Measurements from ENCODE around the gene MRPL23.

The MRPL23 gene

DNA sequence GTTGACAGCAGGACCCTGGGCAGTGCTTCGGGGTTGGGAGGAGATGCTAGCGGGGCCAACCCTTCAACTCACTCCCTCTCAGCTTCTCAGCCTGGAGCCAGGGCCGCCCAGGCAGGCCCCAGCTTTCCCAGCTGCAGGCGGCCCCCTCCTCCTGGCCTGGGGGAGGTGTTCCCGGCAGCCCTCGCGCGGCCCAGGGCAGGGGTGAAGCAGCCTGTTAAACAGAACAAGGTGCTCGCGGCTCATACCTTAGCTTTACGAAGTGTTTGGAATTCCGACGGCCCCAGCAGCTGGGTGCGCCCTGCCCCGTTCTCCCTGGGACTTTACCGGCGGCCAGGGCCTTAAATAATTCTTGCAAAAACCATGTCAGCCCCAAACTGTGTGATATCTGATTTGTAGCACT is 17.2 kb downstream of the MRPL23 start:
- Histone ChIP-seq H2AFZ (ENCODE audit: low read length) (no peak overlapping the region), H3K4me2 (ENCODE audit: low read depth, low read length, poor library complexity, severe bottlenecking) (no peak overlapping the region), H3K79me2 (ENCODE audit: insufficient read depth, low read length) (no peaks in the 10 kb centered on the region), H3K4me3 (ENCODE audit: low read length, poor library complexity, severe bottlenecking) (no peak overlapping the region), H3K9me3 (ENCODE audit: insufficient read depth, low read depth, low read length) (no peaks in the 10 kb centered on the region), H3K36me3 (ENCODE audit: insufficient read depth, low read length) (no peaks in the 10 kb centered on the region), H3K9me2 (replicated peaks; ENCODE audit: low read depth, low read length) (no peaks in the 10 kb centered on the region), H3F3A (ENCODE audit: low read depth) (no peaks in the 10 kb centered on the region), H3K27me3 (ENCODE audit: insufficient read depth, low read length, poor library complexity, severe bottlenecking) (no peaks in the 10 kb centered on the region), H3K4me1 (ENCODE audit: insufficient read depth, low read length, poor library complexity, severe bottlenecking) (no peaks in the 10 kb centered on the region), H4K20me1 (ENCODE audit: insufficient read depth, low read length, poor library complexity, severe bottlenecking) (no peaks in the 10 kb centered on the region), H3K9ac (ENCODE audit: low read depth, low read length, poor library complexity, severe bottlenecking) (no peak overlapping the region)
- TF ChIP-seq, protein P1, sequence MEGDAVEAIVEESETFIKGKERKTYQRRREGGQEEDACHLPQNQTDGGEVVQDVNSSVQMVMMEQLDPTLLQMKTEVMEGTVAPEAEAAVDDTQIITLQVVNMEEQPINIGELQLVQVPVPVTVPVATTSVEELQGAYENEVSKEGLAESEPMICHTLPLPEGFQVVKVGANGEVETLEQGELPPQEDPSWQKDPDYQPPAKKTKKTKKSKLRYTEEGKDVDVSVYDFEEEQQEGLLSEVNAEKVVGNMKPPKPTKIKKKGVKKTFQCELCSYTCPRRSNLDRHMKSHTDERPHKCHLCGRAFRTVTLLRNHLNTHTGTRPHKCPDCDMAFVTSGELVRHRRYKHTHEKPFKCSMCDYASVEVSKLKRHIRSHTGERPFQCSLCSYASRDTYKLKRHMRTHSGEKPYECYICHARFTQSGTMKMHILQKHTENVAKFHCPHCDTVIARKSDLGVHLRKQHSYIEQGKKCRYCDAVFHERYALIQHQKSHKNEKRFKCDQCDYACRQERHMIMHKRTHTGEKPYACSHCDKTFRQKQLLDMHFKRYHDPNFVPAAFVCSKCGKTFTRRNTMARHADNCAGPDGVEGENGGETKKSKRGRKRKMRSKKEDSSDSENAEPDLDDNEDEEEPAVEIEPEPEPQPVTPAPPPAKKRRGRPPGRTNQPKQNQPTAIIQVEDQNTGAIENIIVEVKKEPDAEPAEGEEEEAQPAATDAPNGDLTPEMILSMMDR (conservative IDR thresholded peaks at IDR 0.05; ENCODE audit: low read length) = no peak
- TF ChIP-seq EZH2phosphoT487 (IDR thresholded peaks at IDR 0.05; ENCODE audit: borderline replicate concordance) = no peak

DNA sequence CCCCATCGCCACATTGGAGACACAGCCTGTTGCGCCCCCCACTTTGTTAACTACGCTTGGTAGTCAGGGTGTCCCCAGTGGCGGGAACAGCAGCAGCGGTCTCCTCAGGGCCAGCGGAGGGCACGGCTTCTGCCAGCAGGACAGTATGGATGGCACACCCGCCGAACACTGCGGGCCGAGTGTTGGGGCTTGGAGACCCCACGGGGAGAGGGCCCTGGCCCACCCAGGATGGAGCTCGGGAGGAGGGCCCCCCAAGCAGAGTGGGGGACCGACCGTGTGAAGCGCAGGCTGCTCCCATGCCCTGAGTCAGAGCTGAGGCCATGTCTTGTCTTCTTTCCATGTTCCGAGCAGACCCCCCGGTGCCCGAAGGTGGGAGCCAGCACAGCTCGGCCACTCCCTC is 17.8 kb downstream of the MRPL23 start:
- H3F3A ChIP-seq (ENCODE audit: low read depth) = no peaks in the 10 kb centered on the region
- H3K27me3 ChIP-seq (ENCODE audit: insufficient read depth, low read length, poor library complexity, severe bottlenecking) = no peaks in the 10 kb centered on the region
- H2AFZ ChIP-seq (ENCODE audit: low read length) = no peak overlapping the region
- no peaks in the 10 kb centered on the region for H3K79me2 ChIP-seq (ENCODE audit: insufficient read depth, low read length)
- H3K9me3 ChIP-seq (ENCODE audit: insufficient read depth, low read depth, low read length) = no peaks in the 10 kb centered on the region
- no peaks in the 10 kb centered on the region for H3K4me1 ChIP-seq (ENCODE audit: insufficient read depth, low read length, poor library complexity, severe bottlenecking)
- TF ChIP-seq, protein P1 (conservative IDR thresholded peaks at IDR 0.05; ENCODE audit: low read length) = no peak
- TF ChIP-seq EZH2phosphoT487 (IDR thresholded peaks at IDR 0.05; ENCODE audit: borderline replicate concordance) = no peak
- H3K4me2 ChIP-seq (ENCODE audit: low read depth, low read length, poor library complexity, severe bottlenecking) = no peak overlapping the region
- no peak overlapping the region for H3K4me3 ChIP-seq (ENCODE audit: low read length, poor library complexity, severe bottlenecking)
- no peak overlapping the region for H3K9ac ChIP-seq (ENCODE audit: low read depth, low read length, poor library complexity, severe bottlenecking)
- no peaks in the 10 kb centered on the region for H3K9me2 ChIP-seq (replicated peaks; ENCODE audit: low read depth, low read length)
- H4K20me1 ChIP-seq (ENCODE audit: insufficient read depth, low read length, poor library complexity, severe bottlenecking) = no peaks in the 10 kb centered on the region
- no peaks in the 10 kb centered on the region for H3K36me3 ChIP-seq (ENCODE audit: insufficient read depth, low read length)

DNA sequence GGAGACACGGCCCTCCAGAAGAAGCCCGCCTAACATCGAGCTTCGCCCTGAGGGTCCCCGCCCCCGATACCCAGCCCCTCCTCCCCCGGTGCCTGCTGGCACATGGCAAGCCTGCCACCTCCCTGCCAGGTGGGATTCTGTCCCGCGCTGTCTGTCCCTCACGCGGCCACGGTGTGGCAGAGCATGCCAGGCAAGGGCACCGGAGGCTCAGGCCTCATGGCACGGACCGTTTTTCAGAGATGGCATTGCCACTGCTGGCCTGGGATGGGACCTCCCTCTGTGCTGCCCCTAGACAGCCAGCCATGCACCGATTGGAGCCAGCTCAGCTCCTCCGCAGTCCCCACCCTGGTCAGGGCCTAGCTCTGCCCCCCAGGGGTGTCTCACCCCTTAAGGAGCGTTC is 19.4 kb downstream of the MRPL23 start:
- no peaks in the 10 kb centered on the region for H4K20me1 ChIP-seq (ENCODE audit: insufficient read depth, low read length, poor library complexity, severe bottlenecking)
- no peak overlapping the region for H2AFZ ChIP-seq (ENCODE audit: low read length)
- no peaks in the 10 kb centered on the region for H3K9me2 ChIP-seq (replicated peaks; ENCODE audit: low read depth, low read length)
- no peak overlapping the region for H3K4me2 ChIP-seq (ENCODE audit: low read depth, low read length, poor library complexity, severe bottlenecking)
- no peak overlapping the region for H3K9ac ChIP-seq (ENCODE audit: low read depth, low read length, poor library complexity, severe bottlenecking)
- H3K9me3 ChIP-seq (ENCODE audit: insufficient read depth, low read depth, low read length) = no peaks in the 10 kb centered on the region
- no peaks in the 10 kb centered on the region for H3K4me1 ChIP-seq (ENCODE audit: insufficient read depth, low read length, poor library complexity, severe bottlenecking)
- no peak for TF ChIP-seq EZH2phosphoT487 (IDR thresholded peaks at IDR 0.05; ENCODE audit: borderline replicate concordance)
- TF ChIP-seq, protein P1 (conservative IDR thresholded peaks at IDR 0.05; ENCODE audit: low read length) = no peak
- H3K79me2 ChIP-seq (ENCODE audit: insufficient read depth, low read length) = no peaks in the 10 kb centered on the region
- no peaks in the 10 kb centered on the region for H3K36me3 ChIP-seq (ENCODE audit: insufficient read depth, low read length)
- H3F3A ChIP-seq (ENCODE audit: low read depth) = no peaks in the 10 kb centered on the region
- no peaks in the 10 kb centered on the region for H3K27me3 ChIP-seq (ENCODE audit: insufficient read depth, low read length, poor library complexity, severe bottlenecking)
- no peak overlapping the region for H3K4me3 ChIP-seq (ENCODE audit: low read length, poor library complexity, severe bottlenecking)

Data from Loucy (cell line).